ENCODE results near the gene CLCN7. TPM values are rescaled to one million over a fixed set of nuclear protein-coding genes. Genes with fewer than 3 reads are reported as not detected.

CLCN7 gene
- total and polyA plus RNA-seq, 4 donors: 61.1 to 119 (median 88.0) TPM

GRCh38 chr16:1447965-1448364 is 26.9 kb downstream of the CLCN7 start:
- no peaks in the 10 kb centered on the region for H3K4me1 ChIP-seq (ENCODE audit: control insufficient read depth in 5 of 5, insufficient read depth in 5 of 5, low read length in 5 of 5)
- no peak overlapping the region for H3K27ac ChIP-seq (ENCODE audit: low read depth in 1 of 2, low read length in 1 of 2)
- WGBS, 2 donors: 93 to 94% methylated on average over 11 of the region's 11 CpGs
- DNase-seq (peak in 1 of 3 donors; percentile 8), ATAC-seq (ENCODE audit: insufficient read depth, low FRiP score) (no peak)
- H3K4me3 ChIP-seq: no peak overlapping the region
- H3K9me3 ChIP-seq (ENCODE audit: control insufficient read depth in 4 of 4, insufficient read depth in 3 of 4, low read length in 3 of 4): no peaks in the 10 kb centered on the region
- H3K9ac ChIP-seq (ENCODE audit: insufficient read depth in 1 of 2, low read length in 2 of 2): no peak overlapping the region
- TF ChIP-seq CTCF (IDR thresholded peaks at IDR 0.05; ENCODE audit: control extremely low read depth, extremely low read depth): no peak
- H3K27me3 ChIP-seq (ENCODE audit: control insufficient read depth in 3 of 3, insufficient read depth in 3 of 3, low read length in 2 of 3): no peaks in the 10 kb centered on the region
- H3K36me3 ChIP-seq (ENCODE audit: control insufficient read depth in 4 of 4, insufficient read depth in 4 of 4, low read length in 4 of 4): peaks cover 0 to 75% (median 6%) of the 10 kb centered on the region in 4 donors

GRCh38 chr16:1446296-1447080 is 28.3 kb downstream of the CLCN7 start:
- H3K9ac ChIP-seq (ENCODE audit: insufficient read depth in 1 of 2, low read length in 2 of 2): no peak overlapping the region
- H3K27me3 ChIP-seq (ENCODE audit: control insufficient read depth in 3 of 3, insufficient read depth in 3 of 3, low read length in 2 of 3): no peaks in the 10 kb centered on the region
- no peaks in the 10 kb centered on the region for H3K9me3 ChIP-seq (ENCODE audit: control insufficient read depth in 4 of 4, insufficient read depth in 3 of 4, low read length in 3 of 4)
- no peaks in the 10 kb centered on the region for H3K4me1 ChIP-seq (ENCODE audit: control insufficient read depth in 5 of 5, insufficient read depth in 5 of 5, low read length in 5 of 5)
- ATAC-seq (ENCODE audit: insufficient read depth, low FRiP score): no peak
- TF ChIP-seq CTCF (IDR thresholded peaks at IDR 0.05; ENCODE audit: control extremely low read depth, extremely low read depth): no peak
- 92 to 93% methylated on average over 41 of the region's 41 CpGs for WGBS, 2 donors
- DNase-seq: no peak
- H3K27ac ChIP-seq (ENCODE audit: low read depth in 1 of 2, low read length in 1 of 2): no peak overlapping the region
- no peak overlapping the region for H3K4me3 ChIP-seq
- peaks cover 0 to 63% (median 6%) of the 10 kb centered on the region in 4 donors for H3K36me3 ChIP-seq (ENCODE audit: control insufficient read depth in 4 of 4, insufficient read depth in 4 of 4, low read length in 4 of 4)

GRCh38 chr16:1445518-1446203 is 29.2 kb downstream of the CLCN7 start:
- 91% methylated on average over 22 to 25 of the region's 25 CpGs for WGBS, 2 donors
- Histone ChIP-seq H3K27me3 (ENCODE audit: control insufficient read depth in 3 of 3, insufficient read depth in 3 of 3, low read length in 2 of 3) (no peaks in the 10 kb centered on the region), H3K36me3 (ENCODE audit: control insufficient read depth in 4 of 4, insufficient read depth in 4 of 4, low read length in 4 of 4) (peaks cover 0 to 55% (median 6%) of the 10 kb centered on the region in 4 donors), H3K27ac (ENCODE audit: low read depth in 1 of 2, low read length in 1 of 2) (no peak overlapping the region), H3K9me3 (ENCODE audit: control insufficient read depth in 4 of 4, insufficient read depth in 3 of 4, low read length in 3 of 4) (no peaks in the 10 kb centered on the region), H3K4me3 (no peak overlapping the region), H3K4me1 (ENCODE audit: control insufficient read depth in 5 of 5, insufficient read depth in 5 of 5, low read length in 5 of 5) (no peaks in the 10 kb centered on the region), H3K9ac (ENCODE audit: insufficient read depth in 1 of 2, low read length in 2 of 2) (no peak overlapping the region)
- TF ChIP-seq CTCF (IDR thresholded peaks at IDR 0.05; ENCODE audit: control extremely low read depth, extremely low read depth): no peak
- no peak for ATAC-seq (ENCODE audit: insufficient read depth, low FRiP score)
- DNase-seq: peak in 1 of 3 donors; percentile 9

Measured in lung (tissue), 12 donors.